Trophoblast cell (in vitro differentiated cells and primary cell): Measurements from ENCODE around the gene PITPNB.

Source experiments
- DNase-seq, 2 donors: peaks; one replicate each; pipeline ENCODE4 v3.0.0-alpha.2; 2016
- H2AFZ ChIP-seq: 2 replicates; pipeline ENCODE4 v1.6.1; 2013; ENCODE audit warnings: low read length, moderate library complexity, mild to moderate bottlenecking; ENCODE audit not compliant: insufficient read depth, poor library complexity
- H2AK5ac ChIP-seq: 2 replicates; pipeline ENCODE4 v1.6.1; 2013; ENCODE audit warnings: mild to moderate bottlenecking, low read length
- H2BK120ac ChIP-seq: 2 replicates; pipeline ENCODE4 v1.6.1; 2013; ENCODE audit warnings: low read length, mild to moderate bottlenecking, moderate library complexity; ENCODE audit not compliant: insufficient read depth, poor library complexity
- H2BK12ac ChIP-seq: 2 replicates; pipeline ENCODE4 v1.6.1; 2013; ENCODE audit warnings: mild to moderate bottlenecking, low read length, moderate library complexity
- H2BK5ac ChIP-seq: 2 replicates; pipeline ENCODE4 v1.6.1; 2013; ENCODE audit warnings: low read length, low read depth, moderate library complexity, mild to moderate bottlenecking; ENCODE audit not compliant: poor library complexity
- H3K14ac ChIP-seq: 2 replicates; pipeline ENCODE4 v1.6.1; 2013; ENCODE audit warnings: mild to moderate bottlenecking, low read length
- H3K18ac ChIP-seq: 2 replicates; pipeline ENCODE4 v1.6.1; 2013; ENCODE audit warnings: mild to moderate bottlenecking, low read length
- H3K23ac ChIP-seq: 2 replicates; pipeline ENCODE4 v1.6.1; 2013; ENCODE audit warnings: low read length
- H3K27ac ChIP-seq: 2 replicates; pipeline ENCODE4 v1.5.1; 2013; ENCODE audit warnings: low read depth, mild to moderate bottlenecking, inconsistent platforms, low read length, moderate library complexity
- H3K27me3 ChIP-seq: 2 replicates; pipeline ENCODE4 v1.6.1; 2013; ENCODE audit warnings: inconsistent platforms, mild to moderate bottlenecking, low read length, moderate library complexity; ENCODE audit not compliant: insufficient read depth
- H3K36me3 ChIP-seq, 2 experiments: 1 replicate in 1 of 2; 2 replicates in 1 of 2; pipeline ENCODE4 v1.6.1; 2013; ENCODE audit warnings: low read length in 2 of 2, mild to moderate bottlenecking in 2 of 2, moderate library complexity in 1 of 2; ENCODE audit not compliant: insufficient read depth in 2 of 2, control insufficient read depth in 1 of 2
- H3K4ac ChIP-seq: 2 replicates; pipeline ENCODE4 v1.6.1; 2013; ENCODE audit warnings: low read depth, mild to moderate bottlenecking, low read length, moderate library complexity
- H3K4me1 ChIP-seq, 2 experiments: 1 replicate in 1 of 2; 2 replicates in 1 of 2; pipeline ENCODE4 v1.6.1; 2013; ENCODE audit warnings: low read length in 2 of 2, mild to moderate bottlenecking in 2 of 2, moderate library complexity in 1 of 2; ENCODE audit not compliant: insufficient read depth in 2 of 2, control insufficient read depth in 1 of 2
- H3K4me2 ChIP-seq: 2 replicates; pipeline ENCODE4 v1.6.1; 2013; ENCODE audit warnings: inconsistent platforms, mild to moderate bottlenecking, low read length, moderate library complexity
- H3K4me3 ChIP-seq: 2 replicates; pipeline ENCODE4 v1.5.1; 2013; ENCODE audit warnings: mild to moderate bottlenecking, low read depth, low read length, inconsistent platforms
- H3K79me1 ChIP-seq: one replicate; pipeline ENCODE4 v1.6.1; 2013; ENCODE audit warnings: low read length
- H3K79me2 ChIP-seq: 2 replicates; pipeline ENCODE4 v1.6.1; 2013; ENCODE audit warnings: low read length, mild to moderate bottlenecking; ENCODE audit not compliant: control insufficient read depth, insufficient read depth, poor library complexity
- H3K9ac ChIP-seq: 2 replicates; pipeline ENCODE4 v1.6.1; 2013; ENCODE audit warnings: mild to moderate bottlenecking, low read length
- H3K9me3 ChIP-seq: 2 replicates; pipeline ENCODE4 v1.6.1; 2013; ENCODE audit warnings: low read depth, mild to moderate bottlenecking, control low read depth, inconsistent platforms, low read length; ENCODE audit not compliant: insufficient read depth
- H4K12ac ChIP-seq: 2 replicates; pipeline ENCODE4 v1.6.1; 2013; ENCODE audit warnings: low read depth, mild to moderate bottlenecking, low read length, moderate library complexity
- H4K8ac ChIP-seq: 2 replicates; pipeline ENCODE4 v1.6.1; 2013; ENCODE audit warnings: low read depth, mild to moderate bottlenecking, low read length, moderate library complexity
- H4K91ac ChIP-seq: one replicate; pipeline ENCODE4 v1.6.1; 2013; ENCODE audit warnings: low read depth, mild to moderate bottlenecking, low read length, moderate library complexity
- WGBS: extraction: QIAGEN DNeasy Blood & Tissue Kit; methylation state at CpG from one replicate; pipeline ENCODE4 v1.1.7; 2013; ENCODE audit warnings: missing lambda C conversion rate; ENCODE audit not compliant: insufficient read length, insufficient coverage; ENCODE audit errors: extremely low coverage; 5-methylcytosine and 5-hydroxymethylcytosine counted together

The PITPNB gene

GRCh38 chr22:27814993-27815392 is 104.1 kb downstream of the PITPNB start:
- peaks cover 1% of the 10 kb centered on the region for H3K9me3 ChIP-seq
- WGBS = no CpG with 5 or more reads among the region's 6 CpGs

GRCh38 chr22:27811778-27812177 is 107.3 kb downstream of the PITPNB start:
- H3K4me1 ChIP-seq = no peaks in the 10 kb centered on the region
- H2AK5ac ChIP-seq = no peak overlapping the region
- WGBS = no CpG with 5 or more reads among the region's 3 CpGs
- H2AFZ ChIP-seq = no peak overlapping the region
- H3K27ac ChIP-seq = no peak overlapping the region
- no peak overlapping the region for H4K8ac ChIP-seq
- no peak overlapping the region for H3K4me3 ChIP-seq
- no peak for DNase-seq
- H4K12ac ChIP-seq = no peak overlapping the region
- no peak overlapping the region for H4K91ac ChIP-seq
- no peak overlapping the region for H3K18ac ChIP-seq
- H3K36me3 ChIP-seq = no peaks in the 10 kb centered on the region
- no peak overlapping the region for H3K9ac ChIP-seq
- no peaks in the 10 kb centered on the region for H3K79me2 ChIP-seq
- H3K14ac ChIP-seq = no peak overlapping the region
- H3K23ac ChIP-seq = no peak overlapping the region
- no peaks in the 10 kb centered on the region for H3K79me1 ChIP-seq
- H3K4ac ChIP-seq = no peak overlapping the region
- no peaks in the 10 kb centered on the region for H3K27me3 ChIP-seq
- H2BK5ac ChIP-seq = no peak overlapping the region
- H3K4me2 ChIP-seq = no peak overlapping the region
- H2BK12ac ChIP-seq = no peak overlapping the region
- peaks cover 2% of the 10 kb centered on the region for H3K9me3 ChIP-seq
- no peak overlapping the region for H2BK120ac ChIP-seq

More at GRCh38 chr22:27814993-27815392, 104.1 kb downstream of the PITPNB start:
- H4K91ac ChIP-seq = no peak overlapping the region
- no peak overlapping the region for H3K9ac ChIP-seq
- H2BK12ac ChIP-seq = no peak overlapping the region
- H3K36me3 ChIP-seq = no peaks in the 10 kb centered on the region
- H3K4me3 ChIP-seq = no peak overlapping the region
- H2AK5ac ChIP-seq = no peak overlapping the region
- H2BK5ac ChIP-seq = no peak overlapping the region
- H3K4me1 ChIP-seq = no peaks in the 10 kb centered on the region
- H2BK120ac ChIP-seq = no peak overlapping the region
- no peak overlapping the region for H3K4me2 ChIP-seq
- no peak overlapping the region for H4K8ac ChIP-seq
- no peak overlapping the region for H3K14ac ChIP-seq
- H3K18ac ChIP-seq = no peak overlapping the region
- H2AFZ ChIP-seq = no peak overlapping the region
- no peak overlapping the region for H3K23ac ChIP-seq
- H3K27me3 ChIP-seq = no peaks in the 10 kb centered on the region
- no peak overlapping the region for H4K12ac ChIP-seq
- H3K79me2 ChIP-seq = no peaks in the 10 kb centered on the region
- no peak for DNase-seq
- H3K4ac ChIP-seq = no peak overlapping the region
- no peaks in the 10 kb centered on the region for H3K79me1 ChIP-seq
- no peak overlapping the region for H3K27ac ChIP-seq

GRCh38 chr22:27810609-27811151 is 108.4 kb downstream of the PITPNB start:
- no peak overlapping the region for H2BK5ac ChIP-seq
- no CpG with 5 or more reads among the region's 15 CpGs for WGBS
- H3K18ac ChIP-seq = no peak overlapping the region
- H3K79me2 ChIP-seq = no peaks in the 10 kb centered on the region
- H3K14ac ChIP-seq = no peak overlapping the region
- no peak overlapping the region for H2AFZ ChIP-seq
- peak in 1 of 2 donors; percentile 14 for DNase-seq
- H3K4ac ChIP-seq = no peak overlapping the region
- H3K9ac ChIP-seq = no peak overlapping the region
- H3K36me3 ChIP-seq = no peaks in the 10 kb centered on the region
- H3K4me1 ChIP-seq = no peaks in the 10 kb centered on the region
- H3K4me2 ChIP-seq = no peak overlapping the region
- H3K23ac ChIP-seq = no peak overlapping the region
- H3K27me3 ChIP-seq = no peaks in the 10 kb centered on the region
- H3K27ac ChIP-seq = no peak overlapping the region
- no peak overlapping the region for H2BK120ac ChIP-seq
- H4K91ac ChIP-seq = no peak overlapping the region
- H2BK12ac ChIP-seq = no peak overlapping the region
- no peak overlapping the region for H3K4me3 ChIP-seq
- H3K79me1 ChIP-seq = no peaks in the 10 kb centered on the region
- no peak overlapping the region for H2AK5ac ChIP-seq
- H3K9me3 ChIP-seq = peaks cover 4% of the 10 kb centered on the region
- H4K12ac ChIP-seq = no peak overlapping the region
- no peak overlapping the region for H4K8ac ChIP-seq

- WGBS = no CpG with 5 or more reads among the region's 17 CpGs
Observed at GRCh38 chr22:27809700-27810608, 109.1 kb downstream of the PITPNB start.

More at GRCh38 chr22:27809700-27810608, 109.1 kb downstream of the PITPNB start:
- no peaks in the 10 kb centered on the region for H3K27me3 ChIP-seq
- H2AK5ac ChIP-seq = no peak overlapping the region
- H2BK12ac ChIP-seq = no peak overlapping the region
- H3K4me2 ChIP-seq = no peak overlapping the region
- H4K91ac ChIP-seq = no peak overlapping the region
- no peak overlapping the region for H3K23ac ChIP-seq
- H4K8ac ChIP-seq = no peak overlapping the region
- no peak overlapping the region for H2BK120ac ChIP-seq
- no peak for DNase-seq
- peaks cover 7% of the 10 kb centered on the region for H3K9me3 ChIP-seq
- no peaks in the 10 kb centered on the region for H3K79me2 ChIP-seq
- H3K79me1 ChIP-seq = no peaks in the 10 kb centered on the region
- H2BK5ac ChIP-seq = no peak overlapping the region
- H3K27ac ChIP-seq = no peak overlapping the region
- no peak overlapping the region for H3K14ac ChIP-seq
- no peak overlapping the region for H3K4ac ChIP-seq
- H3K18ac ChIP-seq = no peak overlapping the region
- H2AFZ ChIP-seq = no peak overlapping the region
- H3K4me1 ChIP-seq = no peaks in the 10 kb centered on the region
- H3K36me3 ChIP-seq = no peaks in the 10 kb centered on the region
- H4K12ac ChIP-seq = no peak overlapping the region
- H3K9ac ChIP-seq = no peak overlapping the region
- no peak overlapping the region for H3K4me3 ChIP-seq
